GM19240 (cell line): ENCODE measurements around the gene COL4A2.
"Not testable (repeated sequence)": the region's sequence is repeated elsewhere in the genome, so short reads cannot be mapped to it uniquely, and the experiment has no call there.

Experiments
- DNase-seq: peaks from one replicate; pipeline ENCODE4 v3.0.0; 2011; ENCODE audit warnings: low spot score; ENCODE audit not compliant: insufficient read length

The COL4A2 gene

GRCh38 chr13:110491869-110492678 is 185.0 kb downstream of the COL4A2 start:
- DNase-seq: no peak

GRCh38 chr13:110492679-110493593 is 185.9 kb downstream of the COL4A2 start:
- DNase-seq: no peak

- no peak for DNase-seq
Measured at GRCh38 chr13:110493613-110494012, 186.5 kb downstream of the COL4A2 start.

- no peak for DNase-seq
Measured at GRCh38 chr13:110495376-110495775, 188.3 kb downstream of the COL4A2 start.

- DNase-seq: no peak
Measured at GRCh38 chr13:110495881-110496280, 188.8 kb downstream of the COL4A2 start.

- DNase-seq: no peak
Measured at GRCh38 chr13:110496281-110496680, 189.2 kb downstream of the COL4A2 start.

- DNase-seq: no peak
Measured at GRCh38 chr13:110497003-110497402, 189.9 kb downstream of the COL4A2 start.

GRCh38 chr13:110497896-110498295 is 190.8 kb downstream of the COL4A2 start:
- not testable (repeated sequence) for DNase-seq

GRCh38 chr13:110498327-110498726 is 191.2 kb downstream of the COL4A2 start:
- no peak for DNase-seq

GRCh38 chr13:110498765-110499164 is 191.7 kb downstream of the COL4A2 start:
- DNase-seq: no peak

GRCh38 chr13:110499621-110500281 is 192.7 kb downstream of the COL4A2 start:
- DNase-seq: no peak

- no peak for DNase-seq
Measured at GRCh38 chr13:110500341-110500740, 193.3 kb downstream of the COL4A2 start.

GRCh38 chr13:110501188-110501587 is 194.1 kb downstream of the COL4A2 start:
- no peak for DNase-seq

- no peak for DNase-seq
Measured at GRCh38 chr13:110503037-110503901, 196.2 kb downstream of the COL4A2 start.

- DNase-seq: no peak
Measured at GRCh38 chr13:110503979-110504499, 197.0 kb downstream of the COL4A2 start.

GRCh38 chr13:110505594-110505993 is 198.5 kb downstream of the COL4A2 start:
- no peak for DNase-seq

- DNase-seq: no peak
Measured at GRCh38 chr13:110506396-110506795, 199.3 kb downstream of the COL4A2 start.

GRCh38 chr13:110506859-110507566 is 199.9 kb downstream of the COL4A2 start:
- DNase-seq: no peak

- DNase-seq: no peak
Measured at GRCh38 chr13:110507678-110508381, 200.7 kb downstream of the COL4A2 start.
